Mammary epithelial cell (primary cell): Measurements from ENCODE around the gene CHN2.

Experiments used
- CTCF ChIP-seq, 2 donors: IDR thresholded peaks in 1 of 2; conservative IDR thresholded peaks in 1 of 2; 2 replicates each; pipeline ENCODE4 v1.5.1; 2011 to 2012; ENCODE audit warnings: inconsistent platforms in 2 of 2, low read length in 2 of 2, mild to moderate bottlenecking in 2 of 2, control low read depth in 1 of 2, low read depth in 1 of 2; ENCODE audit not compliant: insufficient read depth in 1 of 2; ENCODE audit errors: extremely low read depth in 1 of 2
- EZH2 ChIP-seq: IDR thresholded peaks from 2 replicates; pipeline ENCODE4 v1.6.1; 2012; ENCODE audit warnings: low read length, inconsistent platforms, borderline replicate concordance

GRCh38 chr7:29359482-29360093 lies 165.0 kb downstream of the CHN2 start:
- no peak for TF ChIP-seq CTCF (conservative IDR thresholded peaks at IDR 0.05 in 1 of 2, IDR thresholded peaks at IDR 0.05 in 1 of 2; ENCODE audit: extremely low read depth in 1 of 2, insufficient read depth in 1 of 2, low read depth in 1 of 2, low read length in 2 of 2)
- no peak for TF ChIP-seq EZH2
